ENCODE results near the gene THAP2. TPM values are rescaled to one million over a fixed set of nuclear protein-coding genes. Genes with fewer than 3 reads are reported as not detected.
A peak's percentile ranks its signal among the peaks of the same experiment; 100 is the strongest.

Gene THAP2
- total RNA-seq, 1 experiment from 2014 or later: 7.7 TPM

DNA sequence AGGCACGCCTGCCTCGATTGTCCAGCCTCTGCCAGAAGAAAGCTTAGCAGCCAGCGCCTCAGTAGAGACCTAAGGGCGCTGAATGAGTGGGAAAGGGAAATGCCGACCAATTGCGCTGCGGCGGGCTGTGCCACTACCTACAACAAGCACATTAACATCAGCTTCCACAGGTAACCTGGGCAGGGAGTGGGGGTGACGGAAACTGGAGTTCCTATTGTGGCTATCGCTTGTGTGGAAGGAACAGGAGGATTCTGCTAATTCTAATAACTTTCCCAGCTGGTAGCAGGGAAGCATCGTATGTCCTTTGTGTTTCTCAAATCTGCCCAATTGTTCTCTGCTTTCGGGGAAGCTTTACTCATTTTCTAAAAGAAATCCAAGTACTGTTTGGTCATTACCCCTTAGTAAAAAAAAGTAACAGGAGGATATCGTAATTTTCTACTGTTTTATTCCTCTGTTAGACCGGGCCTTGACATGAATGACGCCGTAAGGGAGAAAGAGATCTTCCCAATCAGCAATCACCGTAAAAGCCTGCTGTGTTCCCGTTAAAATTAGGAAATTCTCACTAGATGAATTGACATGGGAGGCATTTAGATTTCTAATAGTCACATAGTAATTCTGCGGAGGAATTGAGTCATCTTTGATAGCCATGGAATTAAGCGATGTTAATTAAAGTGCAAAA is 449 bp downstream of the THAP2 start:
- Histone ChIP-seq H3K4me1 (ENCODE audit: insufficient read depth, low read length, poor library complexity, severe bottlenecking) (peaks cover 13% of the 10 kb centered on the region), H3K27me3 (replicated peaks; ENCODE audit: insufficient read depth, low read depth, low read length, poor library complexity) (no peaks in the 10 kb centered on the region), H3K9me3 (ENCODE audit: low read depth, low read length, poor library complexity, severe bottlenecking) (no peaks in the 10 kb centered on the region), H3K4me3 (ENCODE audit: low read depth, low read length, poor library complexity, severe bottlenecking) (peak overlapping the region; percentile 80), H3K27ac (ENCODE audit: low read depth, low read length, poor library complexity, severe bottlenecking) (peak overlapping the region; percentile 91), H3K36me3 (ENCODE audit: insufficient read depth, low read length, poor library complexity, severe bottlenecking) (peaks cover 8% of the 10 kb centered on the region)
- POLR2A ChIA-PET (ENCODE audit: low non-redundant PET): no interaction called here
- no peak for DNase-seq (ENCODE audit: low spot score)
- TF ChIP-seq EZH2 (IDR thresholded peaks at IDR 0.05; ENCODE audit: borderline replicate concordance, low read depth, low read length, poor library complexity, severe bottlenecking): no peak
- no peak for TF ChIP-seq CTCF (conservative IDR thresholded peaks at IDR 0.05; ENCODE audit: low read depth, low read length)
- intact Hi-C loops (cut with micrococcal nuclease; ENCODE audit: unreplicated experiment): no loop called here
- CTCF ChIA-PET: interaction anchor here (0.6 to 0.9 kb wide), 2 partner anchors 22 to 472 kb away, joined by 3 to 7 read pairs; partner anchors contain the start of gene TMEM19
- BruUV-seq (replicated peaks): TSS peak; percentile 80

DNA sequence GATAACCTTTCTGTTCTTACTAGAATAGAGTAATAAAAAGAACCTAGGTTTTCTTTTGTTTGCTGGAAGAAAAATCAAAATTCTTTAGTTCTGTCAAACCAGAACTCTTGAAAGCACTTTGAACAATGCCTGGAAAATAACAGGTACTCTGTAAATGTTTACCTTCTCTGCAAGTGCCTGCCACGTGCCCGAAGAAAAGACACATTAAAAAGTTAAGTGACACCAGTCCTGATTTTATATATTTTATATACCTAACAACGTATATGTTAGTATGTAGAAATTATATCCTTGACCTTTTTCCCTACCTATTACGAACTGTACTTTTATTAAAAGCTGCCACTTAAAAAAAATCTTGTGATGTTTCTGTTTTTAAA is 976 bp downstream of the THAP2 start:
- TF ChIP-seq EZH2 (IDR thresholded peaks at IDR 0.05; ENCODE audit: borderline replicate concordance, low read depth, low read length, poor library complexity, severe bottlenecking) (no peak), CTCF (conservative IDR thresholded peaks at IDR 0.05; ENCODE audit: low read depth, low read length) (no peak)
- peak overlapping the region; percentile 91 for H3K27ac ChIP-seq (ENCODE audit: low read depth, low read length, poor library complexity, severe bottlenecking)
- ChIA-PET CTCF (no interaction called here), POLR2A (ENCODE audit: low non-redundant PET) (no interaction called here)
- H3K36me3 ChIP-seq (ENCODE audit: insufficient read depth, low read length, poor library complexity, severe bottlenecking): peaks cover 2% of the 10 kb centered on the region
- no peaks in the 10 kb centered on the region for H3K9me3 ChIP-seq (ENCODE audit: low read depth, low read length, poor library complexity, severe bottlenecking)
- H3K4me3 ChIP-seq (ENCODE audit: low read depth, low read length, poor library complexity, severe bottlenecking): peak overlapping the region; percentile 80
- H3K4me1 ChIP-seq (ENCODE audit: insufficient read depth, low read length, poor library complexity, severe bottlenecking): peaks cover 13% of the 10 kb centered on the region
- BruUV-seq (replicated peaks): no TSS peak
- no peaks in the 10 kb centered on the region for H3K27me3 ChIP-seq (replicated peaks; ENCODE audit: insufficient read depth, low read depth, low read length, poor library complexity)
- intact Hi-C loops (cut with micrococcal nuclease; ENCODE audit: unreplicated experiment): no loop called here
- no peak for DNase-seq (ENCODE audit: low spot score)

DNA sequence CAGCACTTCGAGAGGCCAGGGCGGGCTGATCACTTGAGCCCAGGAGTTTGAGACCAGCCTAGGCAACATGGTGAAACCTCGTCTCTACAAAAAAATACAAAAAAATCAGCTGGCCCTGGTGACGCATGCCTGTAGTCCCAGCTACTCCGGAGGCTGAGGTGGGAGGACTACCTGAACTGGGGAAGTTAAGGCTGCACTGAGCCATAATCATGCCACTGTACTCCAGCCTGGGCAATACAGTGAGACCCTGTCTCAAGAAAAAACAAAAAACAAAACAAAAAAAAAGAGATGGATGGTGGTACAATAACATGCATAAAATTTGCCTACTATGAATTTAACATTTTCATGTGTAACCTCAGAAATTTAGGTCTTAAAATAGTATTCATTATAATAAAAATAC is 2.2 kb downstream of the THAP2 start:
- peaks cover 13% of the 10 kb centered on the region for H3K4me1 ChIP-seq (ENCODE audit: insufficient read depth, low read length, poor library complexity, severe bottlenecking)
- H3K4me3 ChIP-seq (ENCODE audit: low read depth, low read length, poor library complexity, severe bottlenecking): no peak overlapping the region
- BruUV-seq (replicated peaks): no TSS peak
- no peak for TF ChIP-seq CTCF (conservative IDR thresholded peaks at IDR 0.05; ENCODE audit: low read depth, low read length)
- TF ChIP-seq EZH2 (IDR thresholded peaks at IDR 0.05; ENCODE audit: borderline replicate concordance, low read depth, low read length, poor library complexity, severe bottlenecking): no peak
- ChIA-PET POLR2A (ENCODE audit: low non-redundant PET) (interaction anchor here (0.6 kb wide), 1 partner anchor 82 kb away, joined by 3 read pairs; no protein-coding TSS in a partner anchor), CTCF (no interaction called here)
- intact Hi-C loops (cut with micrococcal nuclease; ENCODE audit: unreplicated experiment): no loop called here
- DNase-seq (ENCODE audit: low spot score): no peak
- no peaks in the 10 kb centered on the region for H3K36me3 ChIP-seq (ENCODE audit: insufficient read depth, low read length, poor library complexity, severe bottlenecking)
- H3K27me3 ChIP-seq (replicated peaks; ENCODE audit: insufficient read depth, low read depth, low read length, poor library complexity): no peaks in the 10 kb centered on the region
- no peaks in the 10 kb centered on the region for H3K9me3 ChIP-seq (ENCODE audit: low read depth, low read length, poor library complexity, severe bottlenecking)
- H3K27ac ChIP-seq (ENCODE audit: low read depth, low read length, poor library complexity, severe bottlenecking): no peak overlapping the region

All from A673 (cell line).